Osteocyte (in vitro differentiated cells): ENCODE data around the gene METAP1D. TPM values are rescaled to one million over a fixed set of nuclear protein-coding genes. Genes with fewer than 3 reads are reported as not detected.

ENCODE experiments used
- DNase-seq: peaks from one replicate; pipeline ENCODE4 v3.0.0; 2021; ENCODE audit warnings: mixed read lengths; ENCODE audit not compliant: unreplicated experiment; ENCODE audit errors: extremely low spot score
- H3K27ac Mint-ChIP-seq: one replicate; pipeline ENCODE4 v1.8.0; 2021; ENCODE audit warnings: mild to moderate bottlenecking, mixed read lengths; ENCODE audit not compliant: unreplicated experiment
- H3K27me3 Mint-ChIP-seq: one replicate; pipeline ENCODE4 v1.8.0; 2021; ENCODE audit warnings: mixed read lengths; ENCODE audit not compliant: unreplicated experiment
- H3K36me3 Mint-ChIP-seq: one replicate; pipeline ENCODE4 v1.8.0; 2021; ENCODE audit warnings: mixed read lengths; ENCODE audit not compliant: unreplicated experiment
- H3K4me1 Mint-ChIP-seq: one replicate; pipeline ENCODE4 v1.8.0; 2021; ENCODE audit warnings: mixed read lengths; ENCODE audit not compliant: unreplicated experiment
- H3K4me3 Mint-ChIP-seq: one replicate; pipeline ENCODE4 v1.8.0; 2021; ENCODE audit warnings: mild to moderate bottlenecking, moderate library complexity, mixed read lengths; ENCODE audit not compliant: unreplicated experiment
- H3K9me3 Mint-ChIP-seq: one replicate; pipeline ENCODE4 v1.8.0; 2021; ENCODE audit warnings: mixed read lengths; ENCODE audit not compliant: unreplicated experiment
- total RNA-seq: library from RNA; stranded (reverse); gene quantifications from 2 replicates; pipeline ENCODE4 v1.2.1, GENCODE V29; 2021
- TF ChIP-seq, protein P1 (sequence below): fragments of 200-600 bp; sonication (generic); IDR thresholded peaks from 2 replicates; pipeline ENCODE4 v1.5.0; 2021; ENCODE audit warnings: antibody characterized with exemption, mild to moderate bottlenecking, moderate library complexity

Gene METAP1D
- total RNA-seq, 1 donor from 2014 or later = 8.5 TPM

DNA sequence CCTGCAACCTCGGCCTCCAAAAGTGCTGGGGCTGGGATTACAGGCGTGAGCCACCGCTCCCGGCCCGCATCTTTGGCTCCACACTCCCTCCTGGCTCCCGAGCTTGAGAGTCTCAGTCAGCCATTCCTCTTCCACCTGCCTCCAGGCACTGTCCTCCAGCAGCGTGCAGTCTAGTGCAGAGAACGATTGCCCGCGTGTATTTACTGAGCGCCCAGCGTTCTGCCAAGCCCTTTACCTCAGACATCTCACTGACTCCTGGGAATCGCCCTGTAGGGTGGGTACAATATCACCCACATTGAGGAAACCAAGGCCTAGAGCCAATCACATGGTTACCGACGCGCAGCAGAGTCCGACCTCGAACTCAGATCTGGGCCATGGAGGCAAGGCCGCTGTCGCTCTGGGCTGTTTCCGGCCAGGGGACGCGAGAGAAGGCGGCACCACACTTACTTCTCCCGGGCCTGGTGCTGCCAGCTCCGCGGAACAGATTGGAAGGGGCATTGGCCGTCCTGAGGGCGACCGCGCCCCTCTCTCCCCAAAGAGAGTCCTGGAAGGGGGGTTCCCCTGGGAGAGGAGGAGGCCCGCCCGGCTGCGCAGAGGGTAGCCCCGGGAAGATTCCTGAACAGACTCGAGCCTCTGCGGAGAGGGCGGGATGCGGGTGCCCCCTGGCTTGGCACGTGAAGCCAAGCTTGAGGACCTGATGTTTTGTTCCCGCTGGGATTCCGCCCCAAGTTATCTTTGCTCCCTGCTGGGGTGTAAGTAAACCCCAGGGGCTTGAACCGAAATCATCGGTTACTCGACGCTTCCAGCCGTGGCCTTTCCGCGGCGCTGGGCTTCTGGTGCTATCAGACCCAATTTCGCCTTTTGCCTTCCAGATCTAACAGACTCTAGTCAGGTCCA lies 108.2 kb downstream of the METAP1D start:
- no peak overlapping the region for H3K27ac Mint-ChIP-seq
- TF ChIP-seq, protein P1, sequence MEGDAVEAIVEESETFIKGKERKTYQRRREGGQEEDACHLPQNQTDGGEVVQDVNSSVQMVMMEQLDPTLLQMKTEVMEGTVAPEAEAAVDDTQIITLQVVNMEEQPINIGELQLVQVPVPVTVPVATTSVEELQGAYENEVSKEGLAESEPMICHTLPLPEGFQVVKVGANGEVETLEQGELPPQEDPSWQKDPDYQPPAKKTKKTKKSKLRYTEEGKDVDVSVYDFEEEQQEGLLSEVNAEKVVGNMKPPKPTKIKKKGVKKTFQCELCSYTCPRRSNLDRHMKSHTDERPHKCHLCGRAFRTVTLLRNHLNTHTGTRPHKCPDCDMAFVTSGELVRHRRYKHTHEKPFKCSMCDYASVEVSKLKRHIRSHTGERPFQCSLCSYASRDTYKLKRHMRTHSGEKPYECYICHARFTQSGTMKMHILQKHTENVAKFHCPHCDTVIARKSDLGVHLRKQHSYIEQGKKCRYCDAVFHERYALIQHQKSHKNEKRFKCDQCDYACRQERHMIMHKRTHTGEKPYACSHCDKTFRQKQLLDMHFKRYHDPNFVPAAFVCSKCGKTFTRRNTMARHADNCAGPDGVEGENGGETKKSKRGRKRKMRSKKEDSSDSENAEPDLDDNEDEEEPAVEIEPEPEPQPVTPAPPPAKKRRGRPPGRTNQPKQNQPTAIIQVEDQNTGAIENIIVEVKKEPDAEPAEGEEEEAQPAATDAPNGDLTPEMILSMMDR = no peak
- no peak for DNase-seq
- no peaks in the 10 kb centered on the region for H3K36me3 Mint-ChIP-seq
- no peaks in the 10 kb centered on the region for H3K9me3 Mint-ChIP-seq
- H3K4me1 Mint-ChIP-seq = peaks cover 25% of the 10 kb centered on the region
- no peaks in the 10 kb centered on the region for H3K27me3 Mint-ChIP-seq
- no peak overlapping the region for H3K4me3 Mint-ChIP-seq

DNA sequence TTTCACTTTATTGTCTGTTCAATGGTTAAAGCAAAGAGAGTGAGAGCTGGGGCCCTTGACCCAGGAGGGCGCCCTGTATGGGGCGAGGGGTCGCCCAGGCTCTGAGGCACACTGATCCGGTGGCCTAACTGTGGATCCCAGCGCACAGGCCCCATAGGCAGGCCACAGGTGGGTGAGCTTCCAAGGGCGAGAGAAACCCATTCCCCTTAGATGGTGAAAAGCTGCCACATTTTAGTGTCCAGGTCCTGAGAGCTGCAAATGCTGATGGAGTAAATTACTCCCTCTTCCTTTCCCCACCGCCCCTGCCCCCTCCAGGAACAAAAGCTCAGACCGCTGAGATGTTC lies 108.8 kb downstream of the METAP1D start:
- no peaks in the 10 kb centered on the region for H3K9me3 Mint-ChIP-seq
- H3K36me3 Mint-ChIP-seq = no peaks in the 10 kb centered on the region
- no peak overlapping the region for H3K4me3 Mint-ChIP-seq
- no peak overlapping the region for H3K27ac Mint-ChIP-seq
- TF ChIP-seq, protein P1 = no peak
- no peak for DNase-seq
- peaks cover 19% of the 10 kb centered on the region for H3K4me1 Mint-ChIP-seq
- H3K27me3 Mint-ChIP-seq = no peaks in the 10 kb centered on the region

DNA sequence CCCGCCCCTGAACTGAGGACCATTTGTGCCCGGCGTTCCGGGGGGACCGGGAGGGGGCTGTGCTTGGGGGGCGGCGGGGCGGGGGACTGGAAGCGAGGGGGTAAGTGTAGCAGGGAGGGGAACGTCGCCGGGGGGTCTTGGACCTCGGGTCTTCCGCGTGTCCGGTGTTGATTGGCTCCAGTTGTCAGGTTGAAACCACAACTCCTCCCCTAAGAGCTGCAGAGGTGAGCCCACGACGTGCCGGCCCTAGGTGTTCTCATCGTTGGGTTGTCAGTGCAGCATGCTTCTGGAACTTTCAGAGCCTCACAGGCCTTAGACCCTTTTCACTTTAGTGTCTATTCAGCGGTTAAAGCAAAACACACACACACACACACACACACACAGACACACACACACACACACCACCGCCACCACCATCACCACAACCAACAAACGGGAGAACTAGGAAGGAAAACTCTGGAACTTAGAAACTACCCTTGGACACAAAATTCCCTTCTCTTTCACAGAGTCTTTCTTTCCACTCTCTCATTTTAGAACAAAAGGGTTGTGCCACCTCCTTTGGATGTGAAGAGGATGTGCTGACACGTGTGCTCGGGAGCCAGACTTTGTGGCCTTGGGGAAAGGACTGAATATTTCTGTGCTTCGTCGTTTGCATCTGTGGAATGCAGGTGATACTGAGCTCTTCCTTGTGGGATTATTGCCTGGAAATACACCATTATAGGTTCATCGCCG lies 109.7 kb downstream of the METAP1D start:
- Mint-ChIP-seq H3K27ac (no peak overlapping the region), H3K36me3 (no peaks in the 10 kb centered on the region), H3K9me3 (no peaks in the 10 kb centered on the region), H3K27me3 (no peaks in the 10 kb centered on the region), H3K4me3 (no peak overlapping the region), H3K4me1 (peaks cover 13% of the 10 kb centered on the region)
- DNase-seq = no peak
- TF ChIP-seq, protein P1 = no peak

DNA sequence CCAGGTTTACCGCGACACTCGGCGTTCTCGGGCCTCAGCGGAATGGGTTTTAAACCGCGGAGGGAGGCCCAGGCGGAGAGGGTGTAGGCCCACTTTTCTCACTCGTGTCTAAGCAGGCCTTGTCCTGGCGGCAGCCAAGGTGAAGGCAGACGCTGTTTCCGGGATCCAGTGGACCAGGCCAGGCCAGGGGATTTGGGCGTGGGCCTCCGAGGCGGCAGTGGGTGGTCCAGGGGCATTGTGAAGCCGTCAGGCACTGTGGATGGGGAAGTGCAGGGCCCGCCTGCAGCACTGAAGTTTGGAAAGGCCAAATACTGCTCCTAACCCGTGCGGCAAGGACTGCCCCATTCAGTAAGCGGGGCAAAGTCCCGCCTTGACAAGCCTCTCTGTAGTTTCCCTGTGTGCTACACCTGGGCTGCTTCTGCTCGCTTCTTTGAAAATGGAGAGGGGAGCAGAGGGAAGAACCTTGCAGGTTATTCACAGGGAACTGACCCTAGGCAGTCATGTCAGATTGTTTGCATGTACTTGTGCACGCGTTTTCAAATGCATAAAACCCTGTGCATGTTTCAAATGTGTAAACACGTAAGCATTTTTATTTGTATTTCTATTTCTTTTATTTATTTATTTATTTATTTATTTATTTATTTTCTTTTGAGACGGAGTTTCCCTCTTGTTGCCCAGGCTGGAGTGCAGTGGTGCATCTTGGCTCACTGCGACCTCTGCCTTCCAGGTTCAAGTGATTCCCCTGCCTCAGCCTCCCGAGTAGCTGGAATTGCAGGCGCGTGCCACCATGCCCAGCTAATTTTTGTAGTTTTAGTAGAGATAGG lies 110.4 kb downstream of the METAP1D start:
- TF ChIP-seq, protein P1 = no peak
- no peaks in the 10 kb centered on the region for H3K27me3 Mint-ChIP-seq

More for the DNA sequence above, 110.4 kb downstream of the METAP1D start:
- H3K27ac Mint-ChIP-seq = no peak overlapping the region
- H3K36me3 Mint-ChIP-seq = no peaks in the 10 kb centered on the region
- no peak for DNase-seq
- peaks cover 13% of the 10 kb centered on the region for H3K4me1 Mint-ChIP-seq
- H3K4me3 Mint-ChIP-seq = no peak overlapping the region
- no peaks in the 10 kb centered on the region for H3K9me3 Mint-ChIP-seq
